OCI-M2 (cell line): ENCODE data around the gene INPP5A.

ENCODE experiments used
- DNase-seq: peaks from one replicate; lab custom pipeline; 2025; ENCODE audit not compliant: unreplicated experiment; lab: John Stamatoyannopoulos, UW

INPP5A gene

GRCh38 chr10:132577350-132578003 lies 39.9 kb downstream of the INPP5A start:
- DNase-seq: no peak

- DNase-seq: no peak
Observed at GRCh38 chr10:132578287-132578951, 40.8 kb downstream of the INPP5A start.

- no peak for DNase-seq
Observed at GRCh38 chr10:132579027-132579859, 41.7 kb downstream of the INPP5A start.

- DNase-seq: no peak
Observed at GRCh38 chr10:132580143-132580542, 42.6 kb downstream of the INPP5A start.

GRCh38 chr10:132580617-132581016 lies 43.0 kb downstream of the INPP5A start:
- no peak for DNase-seq

- DNase-seq: no peak
Observed at GRCh38 chr10:132582137-132582536, 44.5 kb downstream of the INPP5A start.

- DNase-seq: no peak
Observed at GRCh38 chr10:132582771-132583170, 45.2 kb downstream of the INPP5A start.

- no peak for DNase-seq
Observed at GRCh38 chr10:132583456-132583855, 45.9 kb downstream of the INPP5A start.

GRCh38 chr10:132584081-132584480 lies 46.5 kb downstream of the INPP5A start:
- no peak for DNase-seq

- DNase-seq: no peak
Observed at GRCh38 chr10:132585732-132586722, 48.4 kb downstream of the INPP5A start.

GRCh38 chr10:132586739-132587138 lies 49.2 kb downstream of the INPP5A start:
- DNase-seq: no peak

GRCh38 chr10:132587175-132587574 lies 49.6 kb downstream of the INPP5A start:
- DNase-seq: no peak

GRCh38 chr10:132588301-132589013 lies 50.9 kb downstream of the INPP5A start:
- DNase-seq: no peak

- no peak for DNase-seq
Observed at GRCh38 chr10:132589015-132589414, 51.4 kb downstream of the INPP5A start.

GRCh38 chr10:132589681-132590080 lies 52.1 kb downstream of the INPP5A start:
- no peak for DNase-seq

- DNase-seq: no peak
Observed at GRCh38 chr10:132590094-132590751, 52.6 kb downstream of the INPP5A start.

- DNase-seq: no peak
Observed at GRCh38 chr10:132590752-132591121, 53.1 kb downstream of the INPP5A start.

GRCh38 chr10:132591166-132591971 lies 53.8 kb downstream of the INPP5A start:
- DNase-seq: no peak
